Uterus (tissue), 4 donors: Measurements from ENCODE around the gene TXNRD3. TPM values are rescaled to one million over a fixed set of nuclear protein-coding genes. Genes with fewer than 3 reads are reported as not detected.

Experiments used
- DNase-seq, 2 donors: peaks; one replicate each; pipeline ENCODE4 v3.0.0-alpha.2; 2019 to 2020
- H3K27ac ChIP-seq, 2 donors: fragments of 200-600 bp; sonication (generic); 1 replicate in 1 of 2; 2 replicates in 1 of 2; pipeline ENCODE4 v1.5.1; 2016 to 2018
- H3K27me3 ChIP-seq, 2 donors: fragments of 200-600 bp; sonication (generic); one replicate each; pipeline ENCODE4 v1.5.1; 2018 to 2019; ENCODE audit warnings: control low read depth in 1 of 2
- H3K36me3 ChIP-seq, 2 donors: fragments of 200-600 bp; sonication (generic); one replicate each; pipeline ENCODE4 v1.5.1; 2019; ENCODE audit warnings: control low read depth in 1 of 2
- H3K4me1 ChIP-seq, 2 donors: fragments of 200-600 bp; sonication (generic); one replicate each; pipeline ENCODE4 v1.5.1; 2018 to 2019; ENCODE audit warnings: control low read depth in 1 of 2
- H3K4me3 ChIP-seq, 2 donors: fragments of 200-600 bp; sonication (generic); 1 replicate in 1 of 2; 2 replicates in 1 of 2; pipeline ENCODE4 v1.5.1; 2018 to 2019; ENCODE audit warnings: mild to moderate bottlenecking in 1 of 2
- H3K9me3 ChIP-seq, 2 donors: fragments of 200-600 bp; sonication (generic); one replicate each; pipeline ENCODE4 v1.5.1; 2019; ENCODE audit warnings: control low read depth in 1 of 2
- CTCF ChIP-seq, 4 experiments: fragments of 200-600 bp in 2 of 4; fragments of 450-650 bp in 2 of 4; sonication (generic) in 2 of 4; IDR thresholded peaks; one replicate each; pipeline ENCODE4 v1.5.1; 2016 to 2019; ENCODE audit warnings: antibody characterized with exemption in 4 of 4, mild to moderate bottlenecking in 2 of 4, moderate library complexity in 1 of 4
- POLR2A ChIP-seq, 2 donors: fragments of 450-650 bp; IDR thresholded peaks; one replicate each; pipeline ENCODE4 v1.6.1; 2016; ENCODE audit warnings: antibody characterized with exemption in 2 of 2, mild to moderate bottlenecking in 1 of 2, moderate library complexity in 1 of 2
- intact Hi-C: fragments of 100-400 bp; cut with DNase I; formaldehyde crosslinking; loops from one replicate; pipeline ENCODE4 v1.15.1; 2023; ENCODE audit warnings: low total_unique reads
- total RNA-seq, 4 donors: library from RNA; depleted of rRNA in 3 of 4; stranded (reverse); fragments of >200 nt in 3 of 4; gene quantifications; one replicate each; pipeline versions ENCODE4 v1.1.0 to v1.2.4, GENCODE V29; 2014 to 2023
- donor health status: DM: yes; HTN: yes; CAD: no.

TXNRD3 gene
- total RNA-seq, 4 donors from 2014 or later = 13.8 to 31.2 (median 17.8) TPM

- H3K27ac ChIP-seq = no peak overlapping the region
- H3K36me3 ChIP-seq = no peaks in the 10 kb centered on the region
- H3K4me3 ChIP-seq = no peak overlapping the region
- TF ChIP-seq POLR2A (IDR thresholded peaks at IDR 0.05) = no peak
- no peak for TF ChIP-seq CTCF (IDR thresholded peaks at IDR 0.05)
- DNase-seq = no peak
- H3K4me1 ChIP-seq = no peaks in the 10 kb centered on the region
- no peaks in the 10 kb centered on the region for H3K27me3 ChIP-seq
- no peaks in the 10 kb centered on the region for H3K9me3 ChIP-seq
- intact Hi-C loops = no loop called here
Observed at GRCh38 chr3:126569390-126569975, 85.4 kb downstream of the TXNRD3 start.

- Histone ChIP-seq H3K4me1 (no peaks in the 10 kb centered on the region), H3K36me3 (no peaks in the 10 kb centered on the region), H3K27me3 (no peaks in the 10 kb centered on the region), H3K27ac (no peak overlapping the region), H3K4me3 (no peak overlapping the region), H3K9me3 (no peaks in the 10 kb centered on the region)
- intact Hi-C loops = no loop called here
- no peak for TF ChIP-seq CTCF (IDR thresholded peaks at IDR 0.05)
- no peak for TF ChIP-seq POLR2A (IDR thresholded peaks at IDR 0.05)
- DNase-seq = no peak
Observed at GRCh38 chr3:126568776-126569342, 86.1 kb downstream of the TXNRD3 start.

GRCh38 chr3:126567696-126568438, 87.1 kb downstream of the TXNRD3 start:
- Histone ChIP-seq H3K4me1 (no peaks in the 10 kb centered on the region), H3K27ac (no peak overlapping the region), H3K4me3 (no peak overlapping the region), H3K27me3 (no peaks in the 10 kb centered on the region), H3K36me3 (no peaks in the 10 kb centered on the region), H3K9me3 (no peaks in the 10 kb centered on the region)
- no peak for DNase-seq
- TF ChIP-seq POLR2A (IDR thresholded peaks at IDR 0.05) (no peak), CTCF (IDR thresholded peaks at IDR 0.05) (no peak)
- intact Hi-C loops = no loop called here

- TF ChIP-seq POLR2A (IDR thresholded peaks at IDR 0.05) = no peak
- TF ChIP-seq CTCF (IDR thresholded peaks at IDR 0.05) = no peak
Observed at GRCh38 chr3:126562737-126563276, 92.1 kb downstream of the TXNRD3 start.

More at GRCh38 chr3:126562737-126563276, 92.1 kb downstream of the TXNRD3 start:
- Histone ChIP-seq H3K27me3 (no peaks in the 10 kb centered on the region), H3K4me1 (no peaks in the 10 kb centered on the region), H3K4me3 (no peak overlapping the region), H3K36me3 (no peaks in the 10 kb centered on the region), H3K27ac (no peak overlapping the region), H3K9me3 (no peaks in the 10 kb centered on the region)
- DNase-seq = no peak
- intact Hi-C loops = no loop called here
